Panc1 (cell line): ENCODE measurements around the gene GNMT. TPM values are rescaled to one million over a fixed set of nuclear protein-coding genes. Genes with fewer than 3 reads are reported as not detected.

Source experiments
- ATAC-seq: fragments of 200-7000 bp; cut with Tn5 transposase; 2 replicates; pipeline ENCODE4 v1.9.1; 2020; ENCODE audit warnings: mild to moderate bottlenecking, moderate library complexity
- BruUV-seq: library from RNA; stranded (reverse); fragments of 400-500 nt; replicated peaks from 2 replicates; lab custom pipeline; 2021; lab: Mats Ljungman, UMichigan
- CTCF ChIA-PET: fragments of 300-600 bp; sonication (Branson Sonifier 250); formaldehyde crosslinking; loops from one replicate; lab custom pipeline; 2022; ENCODE audit warnings: antibody characterized with exemption; lab: Charles Lee
- POLR2A ChIA-PET: fragments of 300-600 bp; sonication (Branson Sonifier 250); formaldehyde crosslinking; loops from one replicate; lab custom pipeline; 2022; ENCODE audit warnings: antibody characterized with exemption; lab: Charles Lee
- DNase-seq: peaks from one replicate; pipeline ENCODE4 v3.0.0-alpha.2; 2010; ENCODE audit warnings: low read depth, low spot score
- H3K27ac ChIP-seq: 2 replicates; pipeline ENCODE4 v1.5.1; 2011; ENCODE audit warnings: mild to moderate bottlenecking, low read length, inconsistent platforms
- H3K27me3 ChIP-seq: fragments of 200-500 bp; sonication (Bioruptor generic); 2 replicates; pipeline ENCODE4 v1.6.0; 2014; ENCODE audit warnings: low read length, inconsistent platforms; ENCODE audit not compliant: control insufficient read depth, insufficient read depth
- H3K36me3 ChIP-seq: fragments of 200-500 bp; sonication (Bioruptor generic); 2 replicates; pipeline ENCODE4 v1.5.1; 2014; ENCODE audit warnings: inconsistent platforms, mild to moderate bottlenecking, low read length, moderate library complexity; ENCODE audit not compliant: control insufficient read depth, insufficient read depth
- H3K4me1 ChIP-seq: 2 replicates; pipeline ENCODE4 v1.5.1; 2011; ENCODE audit warnings: inconsistent platforms, mild to moderate bottlenecking, low read length, moderate library complexity; ENCODE audit not compliant: control insufficient read depth, insufficient read depth
- H3K4me3 ChIP-seq, 2 experiments: 2 replicates each; pipeline ENCODE4 v1.5.1; 2011 to 2012; ENCODE audit warnings: low read depth in 2 of 2, low read length in 2 of 2, mild to moderate bottlenecking in 2 of 2, inconsistent platforms in 1 of 2, moderate library complexity in 1 of 2
- H3K9me3 ChIP-seq: fragments of 200-500 bp; sonication (Bioruptor generic); 2 replicates; pipeline ENCODE4 v1.5.1; 2014; ENCODE audit warnings: low read depth, mild to moderate bottlenecking, inconsistent platforms, low read length, moderate library complexity; ENCODE audit not compliant: control insufficient read depth, insufficient read depth
- CTCF ChIP-seq: fragments of 450-650 bp; IDR thresholded peaks from 2 replicates; pipeline ENCODE4 v1.5.1; 2017; ENCODE audit warnings: mild to moderate bottlenecking
- POLR2AphosphoS5 ChIP-seq: IDR thresholded peaks from 2 replicates; pipeline ENCODE4 v1.6.1; 2012; ENCODE audit warnings: mild to moderate bottlenecking, low read depth, low read length, moderate library complexity
- REST ChIP-seq, 2 experiments: IDR thresholded peaks; 2 replicates each; pipeline ENCODE4 v1.6.1; 2011 to 2012; ENCODE audit warnings: low read depth in 2 of 2, control low read depth in 1 of 2, low read length in 1 of 2, mild to moderate bottlenecking in 1 of 2, moderate library complexity in 1 of 2; ENCODE audit not compliant: insufficient read depth in 1 of 2
- SIN3A ChIP-seq: IDR thresholded peaks from 2 replicates; pipeline ENCODE4 v1.6.1; 2012; ENCODE audit warnings: low read depth, mild to moderate bottlenecking, low read length, moderate library complexity, borderline replicate concordance; ENCODE audit not compliant: insufficient read depth
- TCF7L2 ChIP-seq: IDR thresholded peaks from 2 replicates; pipeline ENCODE4 v1.6.1; 2011; ENCODE audit warnings: mild to moderate bottlenecking, low read depth, low read length, inconsistent platforms
- in situ Hi-C: cut with HindIII; loops from 2 replicates; pipeline ENCODE4 v1.10.0; 2016; ENCODE audit warnings: low sequenced_read_pairs, low pct_unique_long_range_greater_than_20kb
- intact Hi-C: fragments of 100-400 bp; cut with micrococcal nuclease; formaldehyde crosslinking; loops from one replicate; pipeline ENCODE4 v1.10.0; 2022; ENCODE audit not compliant: unreplicated experiment
- total RNA-seq: library from RNA; stranded (reverse); gene quantifications from one replicate; pipeline ENCODE4 v1.2.1, GENCODE V29; 2021; ENCODE audit not compliant: unreplicated experiment

Gene GNMT
- total RNA-seq, 1 experiment from 2014 or later, result 0.72 TPM

- no peaks in the 10 kb centered on the region for H3K9me3 ChIP-seq
- CTCF ChIA-PET, result interaction anchor here (0.6 kb wide), 1 partner anchor 472 kb away, joined by 6 read pairs; no protein-coding TSS in a partner anchor
- no TSS peak for BruUV-seq
- H3K27ac ChIP-seq, result no peak overlapping the region
- no peak overlapping the region for H3K4me3 ChIP-seq
- ATAC-seq (no peak), DNase-seq (no peak)
- intact Hi-C loops, result no loop called here
- in situ Hi-C loops, result no loop called here
- H3K27me3 ChIP-seq, result no peaks in the 10 kb centered on the region
- TF ChIP-seq CTCF, result no peak
- no peak for TF ChIP-seq POLR2AphosphoS5
- TF ChIP-seq REST (IDR thresholded peaks at IDR 0.05; ENCODE audit: insufficient read depth in 1 of 2, low read depth in 2 of 2, low read length in 1 of 2), result no peak
- TF ChIP-seq TCF7L2, result no peak
- TF ChIP-seq SIN3A, result no peak
- H3K4me1 ChIP-seq, result peaks cover 9% of the 10 kb centered on the region; the same call in 1 of the 2 replicates
- no peaks in the 10 kb centered on the region for H3K36me3 ChIP-seq
- POLR2A ChIA-PET, result no interaction called here
Observed at GRCh38 chr6:42923666-42924065, 36.9 kb upstream of the GNMT start.

- no TSS peak for BruUV-seq
- H3K9me3 ChIP-seq, result no peaks in the 10 kb centered on the region
Observed at GRCh38 chr6:42925248-42925857, 35.2 kb upstream of the GNMT start.

More at GRCh38 chr6:42925248-42925857, 35.2 kb upstream of the GNMT start:
- TF ChIP-seq SIN3A (no peak), TCF7L2 (no peak), CTCF (no peak), POLR2AphosphoS5 (no peak), REST (IDR thresholded peaks at IDR 0.05; ENCODE audit: insufficient read depth in 1 of 2, low read depth in 2 of 2, low read length in 1 of 2) (no peak)
- ChIA-PET CTCF (no interaction called here), POLR2A (no interaction called here)
- ATAC-seq, result no peak
- H3K4me1 ChIP-seq, result peaks cover 9% of the 10 kb centered on the region; the same call in 1 of the 2 replicates
- peaks cover 2% of the 10 kb centered on the region; the same call in 1 of the 2 replicates for H3K36me3 ChIP-seq
- in situ Hi-C loops (no loop called here), intact Hi-C loops (no loop called here)
- H3K27ac ChIP-seq, result no peak overlapping the region; the same call in 1 of the 2 replicates
- DNase-seq, result no peak
- H3K4me3 ChIP-seq, result no peak overlapping the region
- no peaks in the 10 kb centered on the region for H3K27me3 ChIP-seq
